Nephron (organoid): ENCODE data around the gene ROBO1.

Experiments used
- H3K27ac Mint-ChIP-seq, 3 experiments: 2 replicates each; pipeline ENCODE4 v1.8.0; 2020; ENCODE audit warnings: mixed read lengths in 3 of 3, mild to moderate bottlenecking in 2 of 3, moderate library complexity in 1 of 3
- H3K27me3 Mint-ChIP-seq: 2 replicates; pipeline ENCODE4 v1.8.0; 2021; ENCODE audit warnings: low read depth, mild to moderate bottlenecking, moderate library complexity, mixed read lengths
- H3K36me3 Mint-ChIP-seq: 2 replicates; pipeline ENCODE4 v1.8.0; 2020; ENCODE audit warnings: low read depth, mixed read lengths
- H3K4me1 Mint-ChIP-seq: 2 replicates; pipeline ENCODE4 v1.8.0; 2020; ENCODE audit warnings: mixed read lengths
- H3K4me3 Mint-ChIP-seq, 3 experiments: 2 replicates each; pipeline ENCODE4 v1.8.0; 2020; ENCODE audit warnings: mild to moderate bottlenecking in 3 of 3, mixed read lengths in 3 of 3, moderate library complexity in 2 of 3
- H3K9me3 Mint-ChIP-seq: 2 replicates; pipeline ENCODE4 v1.8.0; 2020; ENCODE audit warnings: mixed read lengths
- TF ChIP-seq, protein P1 (sequence below), 3 experiments: fragments of 200-600 bp; sonication (generic); IDR thresholded peaks; one replicate each; pipeline ENCODE4 v1.5.0; 2021; ENCODE audit warnings: antibody characterized with exemption in 3 of 3; ENCODE audit not compliant: unreplicated experiment in 3 of 3

Gene ROBO1

GRCh38 chr3:79217096-79217495, 550.7 kb downstream of the ROBO1 start:
- Mint-ChIP-seq H3K9me3 (no peaks in the 10 kb centered on the region), H3K4me1 (peaks cover 9% of the 10 kb centered on the region)

GRCh38 chr3:79215286-79215685, 552.5 kb downstream of the ROBO1 start:
- no peaks in the 10 kb centered on the region for H3K36me3 Mint-ChIP-seq
- TF ChIP-seq, protein P1, sequence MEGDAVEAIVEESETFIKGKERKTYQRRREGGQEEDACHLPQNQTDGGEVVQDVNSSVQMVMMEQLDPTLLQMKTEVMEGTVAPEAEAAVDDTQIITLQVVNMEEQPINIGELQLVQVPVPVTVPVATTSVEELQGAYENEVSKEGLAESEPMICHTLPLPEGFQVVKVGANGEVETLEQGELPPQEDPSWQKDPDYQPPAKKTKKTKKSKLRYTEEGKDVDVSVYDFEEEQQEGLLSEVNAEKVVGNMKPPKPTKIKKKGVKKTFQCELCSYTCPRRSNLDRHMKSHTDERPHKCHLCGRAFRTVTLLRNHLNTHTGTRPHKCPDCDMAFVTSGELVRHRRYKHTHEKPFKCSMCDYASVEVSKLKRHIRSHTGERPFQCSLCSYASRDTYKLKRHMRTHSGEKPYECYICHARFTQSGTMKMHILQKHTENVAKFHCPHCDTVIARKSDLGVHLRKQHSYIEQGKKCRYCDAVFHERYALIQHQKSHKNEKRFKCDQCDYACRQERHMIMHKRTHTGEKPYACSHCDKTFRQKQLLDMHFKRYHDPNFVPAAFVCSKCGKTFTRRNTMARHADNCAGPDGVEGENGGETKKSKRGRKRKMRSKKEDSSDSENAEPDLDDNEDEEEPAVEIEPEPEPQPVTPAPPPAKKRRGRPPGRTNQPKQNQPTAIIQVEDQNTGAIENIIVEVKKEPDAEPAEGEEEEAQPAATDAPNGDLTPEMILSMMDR (IDR thresholded peaks at IDR 0.05; ENCODE audit: unreplicated experiment in 3 of 3), result no peak
- H3K9me3 Mint-ChIP-seq, result no peaks in the 10 kb centered on the region
- H3K4me1 Mint-ChIP-seq, result peaks cover 9% of the 10 kb centered on the region
- no peak overlapping the region for H3K4me3 Mint-ChIP-seq
- no peaks in the 10 kb centered on the region for H3K27me3 Mint-ChIP-seq
- H3K27ac Mint-ChIP-seq, result peak overlapping the region in 1 of 3 experiments; percentile 41

More at GRCh38 chr3:79217096-79217495, 550.7 kb downstream of the ROBO1 start:
- Mint-ChIP-seq H3K27me3 (no peaks in the 10 kb centered on the region), H3K36me3 (no peaks in the 10 kb centered on the region), H3K27ac (peak overlapping the region in 1 of 3 experiments; percentile 12), H3K4me3 (no peak overlapping the region)
- TF ChIP-seq, protein P1 (IDR thresholded peaks at IDR 0.05; ENCODE audit: unreplicated experiment in 3 of 3), result no peak

DNA sequence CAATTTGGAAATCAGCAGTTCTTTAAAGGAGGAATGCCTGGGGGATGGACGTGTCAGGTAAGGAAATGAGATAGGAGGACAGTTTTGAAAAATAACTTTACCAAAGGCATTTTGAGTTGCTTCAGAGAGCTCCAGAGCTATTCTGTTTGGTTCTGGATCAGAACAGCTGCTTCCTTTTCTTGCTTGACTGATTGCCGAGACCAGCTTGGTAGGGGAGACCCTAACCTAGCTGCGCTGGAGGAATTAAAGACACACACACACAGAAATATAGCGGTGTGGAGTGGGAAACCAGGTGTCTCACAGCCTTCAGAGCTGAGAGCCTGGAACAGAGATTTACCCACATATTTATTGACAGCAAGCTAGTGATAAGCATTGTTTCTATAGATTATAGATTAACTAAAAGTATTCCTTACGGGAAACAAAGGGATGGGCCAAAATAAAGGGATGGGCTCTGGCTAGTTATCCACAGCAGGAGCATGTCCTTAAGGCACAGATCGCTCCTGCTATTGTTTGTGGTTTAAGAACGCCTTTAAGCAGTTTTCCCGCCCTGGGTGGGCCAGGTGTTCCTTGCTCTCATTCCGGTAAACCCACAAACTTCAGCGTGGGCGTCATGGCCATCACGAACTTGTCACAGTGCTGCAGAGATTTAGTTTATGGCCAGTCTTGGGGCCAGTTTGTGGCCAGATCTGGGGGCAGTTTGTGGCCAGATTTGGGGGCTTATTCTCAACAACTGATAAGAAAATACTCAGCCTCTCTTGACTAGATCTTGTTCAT, 556.0 kb downstream of the ROBO1 start:
- Mint-ChIP-seq H3K27ac (peak overlapping the region in 2 of 3 experiments; percentile 26 to 57), H3K27me3 (no peaks in the 10 kb centered on the region)

DNA sequence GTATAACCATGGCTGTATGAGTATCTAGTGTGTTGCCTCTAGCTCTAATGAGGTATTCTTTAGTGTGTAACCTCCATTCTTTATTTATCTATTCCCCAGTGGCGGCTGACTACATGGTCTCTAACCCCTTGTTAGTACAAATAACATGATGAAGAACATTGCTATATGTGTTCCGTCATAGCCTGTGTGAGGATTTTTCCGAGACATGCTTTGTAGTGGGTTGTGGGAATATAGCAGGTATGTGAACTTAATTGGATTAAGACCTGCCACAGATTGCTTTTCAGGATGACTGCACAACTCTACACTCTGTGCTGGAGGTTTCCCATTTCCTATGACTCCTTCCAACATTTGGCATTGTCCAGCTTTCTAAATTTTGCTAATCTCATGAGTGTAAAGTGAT, 563.4 kb downstream of the ROBO1 start:
- no peaks in the 10 kb centered on the region for H3K27me3 Mint-ChIP-seq
- peak overlapping the region in 2 of 3 experiments; percentile 24 to 93 for H3K27ac Mint-ChIP-seq
- H3K4me1 Mint-ChIP-seq, result peaks cover 30% of the 10 kb centered on the region
- no peak overlapping the region for H3K4me3 Mint-ChIP-seq
- peaks cover 6% of the 10 kb centered on the region for H3K36me3 Mint-ChIP-seq
- TF ChIP-seq, protein P1 (IDR thresholded peaks at IDR 0.05; ENCODE audit: unreplicated experiment in 3 of 3), result no peak
- H3K9me3 Mint-ChIP-seq, result peaks cover 5% of the 10 kb centered on the region

More for the DNA sequence above, 556.0 kb downstream of the ROBO1 start:
- peaks cover 11% of the 10 kb centered on the region for H3K36me3 Mint-ChIP-seq
- no peak overlapping the region for H3K4me3 Mint-ChIP-seq
- peaks cover 10% of the 10 kb centered on the region for H3K9me3 Mint-ChIP-seq
- TF ChIP-seq, protein P1 (IDR thresholded peaks at IDR 0.05; ENCODE audit: unreplicated experiment in 3 of 3), result no peak
- H3K4me1 Mint-ChIP-seq, result peaks cover under 1% of the 10 kb centered on the region

- Mint-ChIP-seq H3K9me3 (no peaks in the 10 kb centered on the region), H3K4me1 (peaks cover 30% of the 10 kb centered on the region), H3K36me3 (peaks cover 5% of the 10 kb centered on the region), H3K4me3 (peak overlapping the region; percentile 0 to 30 (median 13)), H3K27me3 (no peaks in the 10 kb centered on the region), H3K27ac (peak overlapping the region; percentile 68 to 96 (median 93))
- TF ChIP-seq, protein P1 (IDR thresholded peaks at IDR 0.05; ENCODE audit: unreplicated experiment in 3 of 3), result no peak
These were observed 564.7 kb downstream of the ROBO1 start for GRCh38 chr3:79203144-79203519.
